Adrenal gland (tissue), 5 donors: ENCODE measurements around the gene TENM4.

Experiments
- CTCF ChIP-seq, 6 experiments: fragments of 450-650 bp in 4 of 6; fragments of 200-600 bp in 2 of 6; sonication (generic) in 1 of 6; IDR thresholded peaks; 1 replicate in 5 of 6; 2 replicates in 1 of 6; pipeline versions ENCODE4 v1.5.1 to v1.8.0; 2016 to 2021; ENCODE audit warnings: antibody characterized with exemption in 6 of 6, mild to moderate bottlenecking in 2 of 6, moderate library complexity in 1 of 6
- POLR2A ChIP-seq, 2 donors: fragments of 450-650 bp; IDR thresholded peaks; one replicate each; pipeline ENCODE4 v1.6.1; 2017; ENCODE audit warnings: antibody characterized with exemption in 2 of 2, mild to moderate bottlenecking in 2 of 2, moderate library complexity in 1 of 2
- donor health status: DM: no; HTN: no; CAD: no.

GRCh38 chr11:78606667-78607066 is 834.2 kb downstream of the TENM4 start:
- TF ChIP-seq CTCF (IDR thresholded peaks at IDR 0.05), result no peak
- TF ChIP-seq POLR2A (IDR thresholded peaks at IDR 0.05), result no peak
